Measurements from ENCODE around the gene CELF3. TPM values are rescaled to one million over a fixed set of nuclear protein-coding genes. Genes with fewer than 3 reads are reported as not detected.

The CELF3 gene
- total and polyA plus RNA-seq, 8 donors, result 0.72 to 1.4 (median 0.90) TPM; not detected in 2

DNA sequence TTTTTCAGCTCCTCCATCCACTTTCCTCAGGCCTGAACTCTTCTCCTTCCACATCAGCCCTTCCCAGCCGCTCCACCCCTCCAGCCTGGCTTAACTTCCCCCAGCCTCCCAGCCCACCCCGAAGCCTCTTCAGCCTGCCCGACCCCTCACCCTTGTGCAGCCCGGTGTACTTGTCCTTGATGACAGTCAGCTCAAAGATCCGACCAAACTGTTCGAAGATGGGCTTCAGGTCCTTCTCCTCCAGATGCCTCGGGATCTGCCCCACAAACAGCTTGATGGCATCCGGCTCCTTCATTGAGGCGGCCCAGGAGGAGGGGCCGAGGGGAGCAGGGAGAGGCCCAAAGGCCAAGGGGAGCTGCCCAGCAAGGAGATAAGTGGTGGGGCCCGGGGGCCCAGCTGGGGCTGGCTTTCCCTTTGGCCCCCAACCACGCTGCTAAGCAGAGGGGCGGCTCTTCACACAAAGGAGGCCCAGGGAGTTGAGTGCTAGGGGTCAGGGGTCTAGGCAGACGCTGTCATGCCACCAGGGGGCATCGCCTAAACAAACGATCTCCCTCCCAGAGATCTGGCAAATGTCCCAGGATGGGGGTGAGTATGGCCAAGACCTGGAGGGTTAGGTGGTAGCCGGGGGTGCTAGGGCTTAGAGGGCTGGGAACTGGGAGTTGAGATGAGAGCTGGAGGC lies 738 bp downstream of the CELF3 start:
- DNase-seq, result no peak
- TF ChIP-seq, protein P1, sequence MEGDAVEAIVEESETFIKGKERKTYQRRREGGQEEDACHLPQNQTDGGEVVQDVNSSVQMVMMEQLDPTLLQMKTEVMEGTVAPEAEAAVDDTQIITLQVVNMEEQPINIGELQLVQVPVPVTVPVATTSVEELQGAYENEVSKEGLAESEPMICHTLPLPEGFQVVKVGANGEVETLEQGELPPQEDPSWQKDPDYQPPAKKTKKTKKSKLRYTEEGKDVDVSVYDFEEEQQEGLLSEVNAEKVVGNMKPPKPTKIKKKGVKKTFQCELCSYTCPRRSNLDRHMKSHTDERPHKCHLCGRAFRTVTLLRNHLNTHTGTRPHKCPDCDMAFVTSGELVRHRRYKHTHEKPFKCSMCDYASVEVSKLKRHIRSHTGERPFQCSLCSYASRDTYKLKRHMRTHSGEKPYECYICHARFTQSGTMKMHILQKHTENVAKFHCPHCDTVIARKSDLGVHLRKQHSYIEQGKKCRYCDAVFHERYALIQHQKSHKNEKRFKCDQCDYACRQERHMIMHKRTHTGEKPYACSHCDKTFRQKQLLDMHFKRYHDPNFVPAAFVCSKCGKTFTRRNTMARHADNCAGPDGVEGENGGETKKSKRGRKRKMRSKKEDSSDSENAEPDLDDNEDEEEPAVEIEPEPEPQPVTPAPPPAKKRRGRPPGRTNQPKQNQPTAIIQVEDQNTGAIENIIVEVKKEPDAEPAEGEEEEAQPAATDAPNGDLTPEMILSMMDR (IDR thresholded peaks at IDR 0.05), result no peak
- H3K36me3 ChIP-seq, result no peaks in the 10 kb centered on the region
- no peak overlapping the region for H3K4me3 ChIP-seq
- intact Hi-C loops (cut with DNase I), result no loop called here
- H3K27me3 ChIP-seq, result peaks cover 17 to 84% of the 10 kb centered on the region in 2 donors
- H3K4me1 ChIP-seq, result peaks cover 5 to 7% of the 10 kb centered on the region in 2 donors
- H3K27ac ChIP-seq, result no peak overlapping the region
- ATAC-seq, result no peak
- H3K9me3 ChIP-seq, result no peaks in the 10 kb centered on the region

DNA sequence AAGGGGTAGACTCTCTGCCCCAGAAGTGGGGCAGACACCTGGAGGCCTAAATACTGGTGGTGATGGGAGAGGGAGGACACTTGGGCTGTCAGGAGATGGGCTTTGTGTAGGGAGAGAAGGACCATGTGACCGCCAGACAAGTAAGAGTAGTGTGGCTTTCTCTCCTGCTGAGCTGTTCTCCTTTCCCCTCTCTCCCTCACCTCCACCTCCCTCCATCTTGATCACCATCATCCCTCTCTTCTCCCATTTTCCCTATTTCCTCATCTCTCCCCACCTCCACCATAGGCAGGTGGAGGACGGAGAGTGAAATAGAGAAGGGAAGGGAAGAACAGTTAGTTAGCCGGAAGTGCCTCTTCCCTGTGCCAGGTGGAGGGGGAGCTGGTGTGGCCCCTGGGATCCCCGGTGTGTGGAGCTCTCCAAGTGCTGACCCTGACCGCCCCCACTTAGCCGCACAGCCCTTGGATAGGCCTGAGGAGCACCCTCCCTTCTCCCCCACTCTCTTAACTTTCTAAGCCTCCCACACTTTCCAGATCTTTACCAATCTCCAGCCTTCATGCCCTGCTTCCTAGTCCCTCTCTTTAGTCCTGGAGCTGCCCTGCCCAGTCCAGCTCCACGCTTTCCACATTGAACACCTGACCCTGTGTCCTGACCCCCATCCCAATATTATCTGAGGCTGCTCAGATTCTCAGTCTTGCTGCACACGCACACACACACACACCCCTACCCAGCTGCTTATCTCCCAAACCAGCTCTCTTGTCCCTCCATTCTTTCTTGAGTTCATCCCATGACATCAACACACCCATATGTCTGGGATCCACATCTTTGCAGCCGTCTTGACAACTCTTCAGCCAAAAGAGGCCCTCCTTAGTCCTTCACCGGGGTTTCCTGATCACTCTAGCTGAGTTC lies 1.5 kb downstream of the CELF3 start:
- ATAC-seq (no peak), DNase-seq (no peak)
- H3K4me1 ChIP-seq, result no peaks in the 10 kb centered on the region
- H3K36me3 ChIP-seq, result no peaks in the 10 kb centered on the region
- no peak overlapping the region for H3K4me3 ChIP-seq
- intact Hi-C loops (cut with DNase I), result no loop called here
- TF ChIP-seq, protein P1 (IDR thresholded peaks at IDR 0.05), result no peak
- H3K27ac ChIP-seq, result no peak overlapping the region
- peaks cover 17 to 76% of the 10 kb centered on the region in 2 donors for H3K27me3 ChIP-seq
- H3K9me3 ChIP-seq, result no peaks in the 10 kb centered on the region

DNA sequence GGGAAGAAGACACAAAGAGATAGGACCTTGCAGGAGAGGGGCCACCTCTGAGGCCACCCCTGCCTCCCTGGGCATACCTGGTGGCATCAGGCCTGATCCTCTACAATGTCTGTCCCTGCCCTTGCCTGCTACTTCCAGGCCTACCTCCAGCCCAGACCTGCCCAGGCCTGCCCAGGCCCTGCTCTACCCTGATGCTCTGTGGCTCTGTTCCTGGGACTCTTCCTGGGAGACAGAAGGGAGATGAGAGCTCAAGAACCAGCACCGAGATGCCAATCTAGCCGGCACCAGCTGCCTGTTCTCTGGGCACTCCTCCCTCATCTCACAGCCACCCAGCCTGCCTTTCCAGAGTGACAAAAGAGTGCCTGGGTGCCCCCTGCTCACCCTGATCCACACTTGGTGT lies 2.7 kb downstream of the CELF3 start:
- TF ChIP-seq, protein P1 (IDR thresholded peaks at IDR 0.05), result no peak
- no peak for DNase-seq
- Histone ChIP-seq H3K4me3 (no peak overlapping the region), H3K4me1 (no peaks in the 10 kb centered on the region), H3K36me3 (no peaks in the 10 kb centered on the region), H3K27ac (no peak overlapping the region), H3K9me3 (no peaks in the 10 kb centered on the region), H3K27me3 (peaks cover 17 to 64% of the 10 kb centered on the region in 2 donors)
- no peak for ATAC-seq
- intact Hi-C loops (cut with DNase I), result no loop called here

DNA sequence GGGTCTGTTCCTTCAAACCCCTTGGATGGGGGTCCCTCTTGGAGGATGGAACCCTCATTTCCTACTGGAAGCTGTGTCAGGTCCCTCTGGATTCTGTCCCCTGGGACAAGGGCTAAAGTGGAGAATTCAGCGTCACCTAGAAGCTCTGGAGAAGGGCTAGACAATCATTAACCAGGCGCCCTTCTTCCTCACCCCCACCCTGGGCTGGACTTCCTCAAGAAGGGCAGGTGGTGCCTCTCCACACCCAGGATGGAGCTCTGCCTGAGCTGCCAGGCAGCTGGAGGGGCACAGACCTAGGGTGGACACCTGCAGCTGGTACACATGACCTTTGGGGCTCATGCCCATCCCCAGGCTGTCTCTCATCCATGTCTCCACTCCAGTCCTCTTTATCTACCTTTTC lies 3.6 kb downstream of the CELF3 start:
- H3K27me3 ChIP-seq, result peaks cover 17 to 56% of the 10 kb centered on the region in 2 donors
- ATAC-seq (peak; percentile 74), DNase-seq (peak in 1 of 4 donors; percentile 42)
- no peak overlapping the region for H3K27ac ChIP-seq
- no peaks in the 10 kb centered on the region for H3K9me3 ChIP-seq
- H3K4me3 ChIP-seq, result no peak overlapping the region
- TF ChIP-seq, protein P1 (IDR thresholded peaks at IDR 0.05), result no peak
- H3K4me1 ChIP-seq, result no peaks in the 10 kb centered on the region
- intact Hi-C loops (cut with DNase I), result no loop called here
- H3K36me3 ChIP-seq, result no peaks in the 10 kb centered on the region

DNA sequence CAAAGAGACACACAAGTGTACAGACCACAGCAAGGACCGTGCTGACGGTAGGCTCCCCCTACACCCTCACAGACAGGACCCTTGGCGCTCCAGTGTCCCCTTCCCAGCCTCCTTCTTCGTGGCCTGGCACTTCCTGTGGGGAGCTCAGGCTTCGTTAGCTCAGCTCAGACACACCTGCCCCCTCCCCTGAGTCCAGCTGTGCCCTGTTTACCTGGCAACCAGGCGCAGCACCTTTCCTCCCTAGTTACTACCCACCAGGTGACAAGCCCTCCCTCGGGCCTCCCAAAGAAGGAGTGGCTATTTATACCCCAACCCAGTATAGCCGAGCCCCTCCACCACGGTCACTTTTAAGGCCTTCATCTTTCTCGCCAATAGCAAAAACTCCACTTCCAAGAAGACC lies 4.7 kb downstream of the CELF3 start:
- ATAC-seq (no peak), DNase-seq (no peak)
- Histone ChIP-seq H3K9me3 (no peaks in the 10 kb centered on the region), H3K27ac (no peak overlapping the region), H3K4me1 (no peaks in the 10 kb centered on the region), H3K27me3 (peaks cover 13 to 45% of the 10 kb centered on the region in 2 donors), H3K4me3 (no peak overlapping the region), H3K36me3 (no peaks in the 10 kb centered on the region)
- intact Hi-C loops (cut with DNase I), result no loop called here
- TF ChIP-seq, protein P1 (IDR thresholded peaks at IDR 0.05), result no peak
